Memory B cell (primary cell): ENCODE results near the gene EEF1A2.
A peak's percentile ranks its signal among the peaks of the same experiment; 100 is the strongest.

Experiments
- ATAC-seq: fragments of 150-1000 bp; cut with Tn5 transposase; 2 replicates; pipeline ENCODE4 v1.10.0; 2021; ENCODE audit warnings: low read depth, mild to moderate bottlenecking, moderate library complexity
- DNase-seq, 2 donors: peaks; one replicate each; pipeline ENCODE4 v3.0.0; 2022; ENCODE audit warnings: low spot score in 2 of 2
- H3K27ac Mint-ChIP-seq: one replicate; pipeline ENCODE4 v1.8.0; 2022; ENCODE audit warnings: mild to moderate bottlenecking, moderate library complexity, mixed read lengths
- H3K27me3 Mint-ChIP-seq: one replicate; pipeline ENCODE4 v1.8.0; 2022; ENCODE audit warnings: mixed read lengths
- H3K36me3 Mint-ChIP-seq: one replicate; pipeline ENCODE4 v1.8.0; 2022; ENCODE audit warnings: mild to moderate bottlenecking, mixed read lengths
- H3K4me1 Mint-ChIP-seq: one replicate; pipeline ENCODE4 v1.8.0; 2022; ENCODE audit warnings: mixed read lengths
- H3K4me3 Mint-ChIP-seq: one replicate; pipeline ENCODE4 v1.8.0; 2022; ENCODE audit warnings: mild to moderate bottlenecking, moderate library complexity, mixed read lengths
- H3K9me3 Mint-ChIP-seq: one replicate; pipeline ENCODE4 v1.8.0; 2022; ENCODE audit warnings: mixed read lengths

Gene EEF1A2

GRCh38 chr20:63504642-63505041, 5.8 kb upstream of the EEF1A2 start:
- Mint-ChIP-seq H3K4me1 (no peaks in the 10 kb centered on the region), H3K27me3 (peaks cover 15% of the 10 kb centered on the region), H3K36me3 (peaks cover 2% of the 10 kb centered on the region), H3K27ac (no peak overlapping the region), H3K4me3 (no peak overlapping the region), H3K9me3 (peaks cover 4% of the 10 kb centered on the region)
- DNase-seq (no peak), ATAC-seq (no peak)

DNA sequence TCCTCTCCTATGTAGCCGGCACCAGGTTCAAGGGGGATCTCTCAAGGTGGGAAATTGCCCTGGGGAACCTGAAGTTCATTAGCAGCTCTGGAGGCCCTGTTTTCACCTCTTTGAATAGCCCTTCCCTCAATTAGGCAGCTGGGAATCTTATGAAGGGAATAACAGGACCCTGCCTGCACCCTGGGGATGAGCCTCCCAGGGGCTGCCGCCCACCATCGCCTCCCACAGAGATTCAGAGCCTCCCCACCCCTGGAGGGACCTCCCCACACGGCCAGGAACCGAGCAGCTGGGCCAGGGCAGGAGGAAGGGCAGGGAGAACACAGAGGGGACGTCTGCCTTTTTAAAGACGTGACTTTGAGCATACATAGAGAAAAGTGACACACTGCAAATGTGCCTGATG, 4.6 kb upstream of the EEF1A2 start:
- DNase-seq (no peak), ATAC-seq (no peak)
- Mint-ChIP-seq H3K4me1 (no peaks in the 10 kb centered on the region), H3K9me3 (peaks cover 4% of the 10 kb centered on the region), H3K36me3 (peaks cover 2% of the 10 kb centered on the region), H3K27ac (no peak overlapping the region), H3K4me3 (no peak overlapping the region), H3K27me3 (peaks cover 9% of the 10 kb centered on the region)

DNA sequence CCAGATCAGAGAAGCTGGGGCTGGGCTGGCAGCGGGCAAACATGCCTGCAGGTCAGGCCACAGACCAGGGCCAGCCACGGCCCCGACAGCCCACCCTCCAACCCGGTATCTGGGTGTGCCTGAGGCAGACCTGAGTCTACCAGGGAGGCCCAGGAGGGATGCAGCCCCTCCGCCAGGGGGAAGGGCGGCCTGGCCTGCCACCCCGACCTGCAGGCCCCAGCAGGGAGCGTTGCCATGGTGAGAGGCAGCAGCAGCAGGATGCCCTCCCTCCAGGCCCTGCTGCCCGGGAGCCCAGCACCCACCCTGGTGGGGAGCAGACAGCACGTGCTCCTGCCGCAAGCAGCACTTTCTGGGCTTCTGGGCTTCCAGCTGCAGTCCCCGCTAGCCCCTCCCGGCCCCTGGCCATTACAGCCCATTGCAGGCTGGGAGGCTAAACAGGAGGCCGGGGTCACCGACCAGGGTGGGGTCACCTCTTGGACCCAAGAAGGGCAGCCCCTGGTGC, 3.8 kb upstream of the EEF1A2 start:
- peaks cover 4% of the 10 kb centered on the region for H3K27me3 Mint-ChIP-seq
- no peak for ATAC-seq
- no peaks in the 10 kb centered on the region for H3K4me1 Mint-ChIP-seq
- H3K4me3 Mint-ChIP-seq = no peak overlapping the region
- H3K36me3 Mint-ChIP-seq = peaks cover 2% of the 10 kb centered on the region
- H3K27ac Mint-ChIP-seq = no peak overlapping the region
- H3K9me3 Mint-ChIP-seq = peaks cover 4% of the 10 kb centered on the region
- no peak for DNase-seq

GRCh38 chr20:63501818-63502670, 3.2 kb upstream of the EEF1A2 start:
- Mint-ChIP-seq H3K36me3 (peaks cover 2% of the 10 kb centered on the region), H3K27me3 (peaks cover 7% of the 10 kb centered on the region), H3K4me1 (no peaks in the 10 kb centered on the region), H3K9me3 (peaks cover 4% of the 10 kb centered on the region), H3K4me3 (no peak overlapping the region), H3K27ac (no peak overlapping the region)
- ATAC-seq (peak; percentile 38), DNase-seq (no peak)

DNA sequence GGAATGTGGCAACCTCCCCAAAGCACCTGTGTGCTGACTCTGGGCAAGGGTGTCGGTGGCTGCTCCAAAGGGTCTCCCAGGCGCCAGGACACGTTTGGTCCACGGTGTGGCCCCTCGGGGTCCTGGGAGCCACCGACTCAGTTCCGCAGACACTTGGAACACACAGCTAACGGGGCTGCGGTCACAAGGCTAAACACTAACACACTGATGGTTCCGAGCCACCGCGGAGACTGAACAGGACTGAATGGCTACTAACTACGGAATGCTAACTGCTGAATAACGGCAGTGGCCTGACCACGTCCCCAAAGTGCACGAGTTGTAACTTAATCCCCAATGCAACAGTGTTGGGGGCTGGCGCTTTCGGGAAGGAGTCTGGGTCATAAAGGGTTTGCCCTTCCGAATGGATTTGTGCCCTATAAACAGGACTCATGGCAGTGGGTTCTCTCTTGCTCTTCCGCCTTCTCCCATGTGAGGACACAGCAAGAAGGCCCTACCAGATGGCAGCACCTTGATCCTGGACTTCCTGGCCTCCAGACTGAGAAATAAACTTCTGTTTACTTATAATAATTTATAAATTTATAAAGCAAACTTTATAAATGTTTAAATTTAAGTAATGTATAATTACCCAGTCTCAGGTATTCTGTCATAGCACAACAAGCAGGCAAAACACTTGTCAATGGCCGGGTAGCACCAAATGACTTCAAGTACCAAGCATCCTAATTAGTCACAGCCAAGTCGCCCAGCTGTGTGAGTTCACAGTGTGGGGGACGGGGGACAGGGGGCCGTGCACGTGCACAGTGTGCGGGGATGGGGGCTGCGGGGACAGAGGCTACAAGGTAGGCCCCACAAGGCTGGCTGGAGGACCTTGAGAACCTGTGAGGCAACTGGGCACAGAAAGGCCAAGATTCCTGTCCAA, 2.3 kb upstream of the EEF1A2 start:
- Mint-ChIP-seq H3K4me1 (peaks cover 2% of the 10 kb centered on the region), H3K36me3 (peaks cover 2% of the 10 kb centered on the region), H3K4me3 (no peak overlapping the region), H3K27me3 (peaks cover 9% of the 10 kb centered on the region), H3K9me3 (peaks cover 4% of the 10 kb centered on the region), H3K27ac (no peak overlapping the region)
- no peak for DNase-seq
- no peak for ATAC-seq

- peaks cover 9% of the 10 kb centered on the region for H3K27me3 Mint-ChIP-seq
- no peak overlapping the region for H3K27ac Mint-ChIP-seq
- H3K9me3 Mint-ChIP-seq = peaks cover 4% of the 10 kb centered on the region
- ATAC-seq (no peak), DNase-seq (no peak)
- H3K4me3 Mint-ChIP-seq = peak overlapping the region; percentile 32
- peaks cover 2% of the 10 kb centered on the region for H3K4me1 Mint-ChIP-seq
- H3K36me3 Mint-ChIP-seq = peaks cover 2% of the 10 kb centered on the region
Observed at GRCh38 chr20:63500151-63500901, 1.4 kb upstream of the EEF1A2 start.

- peaks cover 1% of the 10 kb centered on the region for H3K9me3 Mint-ChIP-seq
- no peaks in the 10 kb centered on the region for H3K36me3 Mint-ChIP-seq
- DNase-seq = peak in 1 of 2 donors; percentile 49
- no peak overlapping the region for H3K27ac Mint-ChIP-seq
- H3K27me3 Mint-ChIP-seq = peaks cover 6% of the 10 kb centered on the region
- no peak overlapping the region for H3K4me3 Mint-ChIP-seq
- H3K4me1 Mint-ChIP-seq = peaks cover 2% of the 10 kb centered on the region
- ATAC-seq = peak; percentile 29
Observed at GRCh38 chr20:63499338-63499969, 571 bp upstream of the EEF1A2 start.

GRCh38 chr20:63497946-63498935, 642 bp downstream of the EEF1A2 start:
- ATAC-seq (no peak), DNase-seq (no peak)
- H3K36me3 Mint-ChIP-seq = no peaks in the 10 kb centered on the region
- peaks cover 6% of the 10 kb centered on the region for H3K27me3 Mint-ChIP-seq
- H3K4me3 Mint-ChIP-seq = peak overlapping the region; percentile 73
- peaks cover 2% of the 10 kb centered on the region for H3K4me1 Mint-ChIP-seq
- H3K27ac Mint-ChIP-seq = no peak overlapping the region
- no peaks in the 10 kb centered on the region for H3K9me3 Mint-ChIP-seq

- Mint-ChIP-seq H3K4me3 (peak overlapping the region; percentile 17), H3K27me3 (peaks cover 10% of the 10 kb centered on the region), H3K36me3 (no peaks in the 10 kb centered on the region), H3K4me1 (peaks cover 2% of the 10 kb centered on the region), H3K27ac (no peak overlapping the region), H3K9me3 (peaks cover 4% of the 10 kb centered on the region)
- no peak for DNase-seq
- no peak for ATAC-seq
Observed at GRCh38 chr20:63497138-63497945, 1.5 kb downstream of the EEF1A2 start.

DNA sequence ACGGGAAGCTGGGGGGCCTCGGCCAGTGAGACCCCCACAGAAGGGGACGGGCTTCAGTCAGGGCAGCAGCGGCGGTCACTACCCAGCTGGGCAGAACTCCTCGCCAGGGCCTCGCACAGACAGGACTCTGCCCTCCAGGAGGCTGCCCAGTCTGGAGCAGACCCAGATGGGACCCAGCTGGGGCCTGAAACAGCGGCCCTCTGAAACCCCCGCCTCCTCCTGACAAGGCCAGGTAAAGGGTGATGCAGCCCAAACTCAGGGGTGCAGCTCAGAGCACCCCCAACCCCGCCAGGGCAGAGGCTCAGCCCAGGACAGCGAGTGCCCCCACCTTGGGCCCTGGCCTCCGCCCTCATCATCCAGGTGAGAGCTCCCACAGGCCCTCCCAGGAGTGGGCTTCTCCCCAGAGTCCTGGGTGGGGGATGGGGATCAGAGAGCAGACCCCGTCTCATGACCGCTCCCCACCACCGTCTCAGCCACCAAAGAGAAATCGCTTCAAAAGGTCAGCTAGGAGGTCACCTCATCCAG, 2.2 kb downstream of the EEF1A2 start:
- peaks cover 16% of the 10 kb centered on the region for H3K27me3 Mint-ChIP-seq
- no peak for ATAC-seq
- no peak overlapping the region for H3K27ac Mint-ChIP-seq
- peaks cover 3% of the 10 kb centered on the region for H3K36me3 Mint-ChIP-seq
- DNase-seq = no peak
- H3K4me3 Mint-ChIP-seq = peak overlapping the region; percentile 17
- peaks cover 2% of the 10 kb centered on the region for H3K4me1 Mint-ChIP-seq
- H3K9me3 Mint-ChIP-seq = peaks cover 11% of the 10 kb centered on the region

- ATAC-seq (peak; percentile 61), DNase-seq (peak; percentile 74 to 78)
- Mint-ChIP-seq H3K27ac (no peak overlapping the region), H3K9me3 (peaks cover 13% of the 10 kb centered on the region), H3K4me3 (peak overlapping the region; percentile 41), H3K36me3 (peaks cover 6% of the 10 kb centered on the region), H3K4me1 (peaks cover 2% of the 10 kb centered on the region), H3K27me3 (peaks cover 18% of the 10 kb centered on the region)
Observed at GRCh38 chr20:63495741-63496595, 2.9 kb downstream of the EEF1A2 start.
